Measurements from ENCODE around the gene HDLBP.

GRCh38 chr2:241202268-241202585, 113.2 kb downstream of the HDLBP start:
- TF ChIP-seq, protein P1, sequence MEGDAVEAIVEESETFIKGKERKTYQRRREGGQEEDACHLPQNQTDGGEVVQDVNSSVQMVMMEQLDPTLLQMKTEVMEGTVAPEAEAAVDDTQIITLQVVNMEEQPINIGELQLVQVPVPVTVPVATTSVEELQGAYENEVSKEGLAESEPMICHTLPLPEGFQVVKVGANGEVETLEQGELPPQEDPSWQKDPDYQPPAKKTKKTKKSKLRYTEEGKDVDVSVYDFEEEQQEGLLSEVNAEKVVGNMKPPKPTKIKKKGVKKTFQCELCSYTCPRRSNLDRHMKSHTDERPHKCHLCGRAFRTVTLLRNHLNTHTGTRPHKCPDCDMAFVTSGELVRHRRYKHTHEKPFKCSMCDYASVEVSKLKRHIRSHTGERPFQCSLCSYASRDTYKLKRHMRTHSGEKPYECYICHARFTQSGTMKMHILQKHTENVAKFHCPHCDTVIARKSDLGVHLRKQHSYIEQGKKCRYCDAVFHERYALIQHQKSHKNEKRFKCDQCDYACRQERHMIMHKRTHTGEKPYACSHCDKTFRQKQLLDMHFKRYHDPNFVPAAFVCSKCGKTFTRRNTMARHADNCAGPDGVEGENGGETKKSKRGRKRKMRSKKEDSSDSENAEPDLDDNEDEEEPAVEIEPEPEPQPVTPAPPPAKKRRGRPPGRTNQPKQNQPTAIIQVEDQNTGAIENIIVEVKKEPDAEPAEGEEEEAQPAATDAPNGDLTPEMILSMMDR (conservative IDR thresholded peaks at IDR 0.05) = no peak
- no peak for TF ChIP-seq ZFX (IDR thresholded peaks at IDR 0.05)

Data from C4-2B (cell line).